PFSK-1 (cell line): ENCODE results near the gene IAH1.

Experiments
- FOXP2 ChIP-seq: optimal IDR thresholded peaks from 2 replicates; pipeline ENCODE3; 2011; ENCODE audit warnings: borderline replicate concordance, control low read depth, inconsistent platforms; ENCODE audit not compliant: insufficient read depth; ENCODE audit errors: extremely low read length, extremely low read depth
- POLR2AphosphoS5 ChIP-seq: IDR thresholded peaks from 2 replicates; pipeline ENCODE4 v1.6.1; 2012; ENCODE audit warnings: low read depth, mild to moderate bottlenecking, control low read depth, low read length, moderate library complexity
- SIN3A ChIP-seq: IDR thresholded peaks from 2 replicates; pipeline ENCODE4 v1.6.1; 2012; ENCODE audit warnings: mild to moderate bottlenecking, low read length, moderate library complexity, borderline replicate concordance; ENCODE audit not compliant: insufficient read depth
- TAF1 ChIP-seq: IDR thresholded peaks from 2 replicates; pipeline ENCODE4 v1.6.1; 2012; ENCODE audit warnings: low read length, control low read depth, borderline replicate concordance; ENCODE audit not compliant: insufficient read depth
- TF ChIP-seq, protein P1 (sequence below), 2 experiments: IDR thresholded peaks; 2 replicates each; pipeline versions ENCODE4 v1.6.1 to v1.8.0; 2011 to 2012; ENCODE audit warnings: low read depth in 2 of 2, low read length in 2 of 2, control low read depth in 1 of 2, inconsistent platforms in 1 of 2, mild to moderate bottlenecking in 1 of 2, moderate library complexity in 1 of 2; ENCODE audit not compliant: insufficient read depth in 1 of 2

The IAH1 gene

GRCh38 chr2:9538000-9538507 lies 63.7 kb downstream of the IAH1 start:
- TF ChIP-seq POLR2AphosphoS5 (no peak), SIN3A (no peak), FOXP2 (no peak), TAF1 (no peak)
- TF ChIP-seq, protein P1, sequence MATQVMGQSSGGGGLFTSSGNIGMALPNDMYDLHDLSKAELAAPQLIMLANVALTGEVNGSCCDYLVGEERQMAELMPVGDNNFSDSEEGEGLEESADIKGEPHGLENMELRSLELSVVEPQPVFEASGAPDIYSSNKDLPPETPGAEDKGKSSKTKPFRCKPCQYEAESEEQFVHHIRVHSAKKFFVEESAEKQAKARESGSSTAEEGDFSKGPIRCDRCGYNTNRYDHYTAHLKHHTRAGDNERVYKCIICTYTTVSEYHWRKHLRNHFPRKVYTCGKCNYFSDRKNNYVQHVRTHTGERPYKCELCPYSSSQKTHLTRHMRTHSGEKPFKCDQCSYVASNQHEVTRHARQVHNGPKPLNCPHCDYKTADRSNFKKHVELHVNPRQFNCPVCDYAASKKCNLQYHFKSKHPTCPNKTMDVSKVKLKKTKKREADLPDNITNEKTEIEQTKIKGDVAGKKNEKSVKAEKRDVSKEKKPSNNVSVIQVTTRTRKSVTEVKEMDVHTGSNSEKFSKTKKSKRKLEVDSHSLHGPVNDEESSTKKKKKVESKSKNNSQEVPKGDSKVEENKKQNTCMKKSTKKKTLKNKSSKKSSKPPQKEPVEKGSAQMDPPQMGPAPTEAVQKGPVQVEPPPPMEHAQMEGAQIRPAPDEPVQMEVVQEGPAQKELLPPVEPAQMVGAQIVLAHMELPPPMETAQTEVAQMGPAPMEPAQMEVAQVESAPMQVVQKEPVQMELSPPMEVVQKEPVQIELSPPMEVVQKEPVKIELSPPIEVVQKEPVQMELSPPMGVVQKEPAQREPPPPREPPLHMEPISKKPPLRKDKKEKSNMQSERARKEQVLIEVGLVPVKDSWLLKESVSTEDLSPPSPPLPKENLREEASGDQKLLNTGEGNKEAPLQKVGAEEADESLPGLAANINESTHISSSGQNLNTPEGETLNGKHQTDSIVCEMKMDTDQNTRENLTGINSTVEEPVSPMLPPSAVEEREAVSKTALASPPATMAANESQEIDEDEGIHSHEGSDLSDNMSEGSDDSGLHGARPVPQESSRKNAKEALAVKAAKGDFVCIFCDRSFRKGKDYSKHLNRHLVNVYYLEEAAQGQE (IDR thresholded peaks at IDR 0.05; ENCODE audit: insufficient read depth in 1 of 2, low read depth in 2 of 2, low read length in 2 of 2) = no peak
